GM23338 (cell line): Measurements from ENCODE around the gene TOR1AIP2. TPM values are rescaled to one million over a fixed set of nuclear protein-coding genes. Genes with fewer than 3 reads are reported as not detected.

Experiments
- ATAC-seq: fragments of 200-7000 bp; cut with Tn5 transposase; 3 replicates; pipeline ENCODE4 v1.9.1; 2020
- DNase-seq: peaks from one replicate; pipeline ENCODE4 v3.0.0-alpha.2; 2015; ENCODE audit warnings: low spot score
- H2AFZ ChIP-seq: fragments of 200-600 bp; sonication (generic); 2 replicates; pipeline ENCODE4 v1.8.0; 2016; ENCODE audit warnings: antibody characterized with exemption, mild to moderate bottlenecking, moderate library complexity
- H3F3A ChIP-seq: fragments of 200-600 bp; sonication (generic); replicated peaks from 2 replicates; pipeline ENCODE4 v1.8.0; 2017; ENCODE audit warnings: antibody characterized with exemption, mixed run types, low read depth
- H3K27ac ChIP-seq: fragments of 200-600 bp; sonication (generic); 2 replicates; pipeline ENCODE4 v1.6.1; 2016; ENCODE audit warnings: low read depth
- H3K27me3 ChIP-seq: fragments of 200-600 bp; sonication (generic); 2 replicates; pipeline ENCODE4 v1.8.0; 2016; ENCODE audit warnings: mild to moderate bottlenecking, mixed run types, moderate library complexity; ENCODE audit not compliant: insufficient read depth
- H3K36me3 ChIP-seq: fragments of 200-600 bp; sonication (generic); 2 replicates; pipeline ENCODE4 v1.8.0; 2016; ENCODE audit warnings: mild to moderate bottlenecking; ENCODE audit not compliant: insufficient read depth
- H3K4me1 ChIP-seq: fragments of 200-600 bp; sonication (generic); 2 replicates; pipeline ENCODE4 v1.8.0; 2016; ENCODE audit warnings: mild to moderate bottlenecking, moderate library complexity; ENCODE audit not compliant: insufficient read depth
- H3K4me2 ChIP-seq: fragments of 200-600 bp; sonication (generic); 2 replicates; pipeline ENCODE4 v1.7.1; 2017; ENCODE audit warnings: mixed run types
- H3K4me3 ChIP-seq: fragments of 200-600 bp; sonication (generic); 2 replicates; pipeline ENCODE4 v1.6.1; 2016; ENCODE audit warnings: mixed run types
- H3K79me2 ChIP-seq: fragments of 200-600 bp; sonication (generic); replicated peaks from 2 replicates; pipeline ENCODE4 v1.8.0; 2017; ENCODE audit warnings: mild to moderate bottlenecking; ENCODE audit not compliant: insufficient read depth
- H3K9me2 ChIP-seq: fragments of 200-600 bp; sonication (generic); 2 replicates; pipeline ENCODE4 v1.8.0; 2017; ENCODE audit not compliant: insufficient read depth
- H4K20me1 ChIP-seq: fragments of 200-600 bp; sonication (generic); replicated peaks from 2 replicates; pipeline ENCODE4 v1.8.0; 2017; ENCODE audit warnings: mild to moderate bottlenecking; ENCODE audit not compliant: insufficient read depth
- H3K27ac Mint-ChIP-seq: 2 replicates; pipeline ENCODE4 v1.8.0; 2020; ENCODE audit warnings: inconsistent platforms, mild to moderate bottlenecking, moderate library complexity, mixed read lengths
- H3K27me3 Mint-ChIP-seq: 3 replicates; pipeline ENCODE4 v1.8.0; 2022; ENCODE audit warnings: low read depth, mild to moderate bottlenecking, moderate library complexity, mixed read lengths, inconsistent platforms; ENCODE audit not compliant: insufficient read depth, poor library complexity
- H3K36me3 Mint-ChIP-seq: 3 replicates; pipeline ENCODE4 v1.8.0; 2021; ENCODE audit warnings: low read depth, mild to moderate bottlenecking, inconsistent platforms, moderate library complexity, mixed read lengths
- H3K4me1 Mint-ChIP-seq: 3 replicates; pipeline ENCODE4 v1.8.0; 2020; ENCODE audit warnings: mild to moderate bottlenecking, inconsistent platforms, mixed read lengths
- H3K4me3 Mint-ChIP-seq: 3 replicates; pipeline ENCODE4 v1.8.0; 2021; ENCODE audit warnings: moderate library complexity, mild to moderate bottlenecking, inconsistent platforms, mixed read lengths
- H3K9me3 Mint-ChIP-seq: 3 replicates; pipeline ENCODE4 v1.8.0; 2020; ENCODE audit warnings: moderate library complexity, mild to moderate bottlenecking, inconsistent platforms, mixed read lengths
- CREB1 ChIP-seq: fragments of 250-450 bp; sonication (Bioruptor Pico); IDR thresholded peaks from 2 replicates; pipeline ENCODE4 v1.5.0; 2020; ENCODE audit warnings: low read depth, mild to moderate bottlenecking, moderate library complexity
- CTCF ChIP-seq, 2 experiments: fragments of 200-600 bp in 1 of 2; sonication (generic) in 1 of 2; conservative IDR thresholded peaks; 2 replicates each; pipeline versions ENCODE4 v1.5.1 to v1.6.1; 2016 to 2017; ENCODE audit warnings: antibody characterized with exemption in 2 of 2, low read depth in 2 of 2, mild to moderate bottlenecking in 2 of 2, moderate library complexity in 1 of 2
- ETS1 ChIP-seq: IDR thresholded peaks from 2 replicates; pipeline ENCODE4 v1.6.1; 2016; ENCODE audit warnings: antibody characterized with exemption
- EZH2 ChIP-seq: fragments of 200-600 bp; sonication (generic); IDR thresholded peaks from one replicate; pipeline ENCODE4 v1.8.0; 2017; ENCODE audit warnings: antibody characterized with exemption, mild to moderate bottlenecking, low read depth; ENCODE audit not compliant: unreplicated experiment
- EZH2phosphoT487 ChIP-seq: fragments of 200-600 bp; sonication (generic); IDR thresholded peaks from one replicate; pipeline ENCODE4 v1.8.1; 2018; ENCODE audit warnings: antibody characterized with exemption; ENCODE audit not compliant: unreplicated experiment
- JUNB ChIP-seq: IDR thresholded peaks from one replicate; pipeline ENCODE4 v1.6.1; 2016; ENCODE audit warnings: antibody characterized with exemption; ENCODE audit not compliant: unreplicated experiment
- NANOG ChIP-seq: IDR thresholded peaks from 2 replicates; pipeline ENCODE4 v1.6.1; 2016; ENCODE audit warnings: antibody characterized with exemption, borderline replicate concordance
- POLR2AphosphoS5 ChIP-seq: IDR thresholded peaks from 2 replicates; pipeline ENCODE4 v1.6.1; 2016; ENCODE audit warnings: antibody characterized with exemption, low read depth
- STAT1 ChIP-seq: IDR thresholded peaks from one replicate; pipeline ENCODE4 v1.6.1; 2016; ENCODE audit warnings: antibody characterized with exemption; ENCODE audit not compliant: unreplicated experiment
- ZNF114 ChIP-seq: fragments of 250-450 bp; sonication (Bioruptor Pico); IDR thresholded peaks from 2 replicates; pipeline ENCODE4 v1.5.0; 2020; ENCODE audit warnings: mild to moderate bottlenecking, moderate library complexity
- ZNF462 ChIP-seq: fragments of 250-450 bp; sonication (Bioruptor Pico); IDR thresholded peaks from 2 replicates; pipeline ENCODE4 v1.5.0; 2020; ENCODE audit warnings: mild to moderate bottlenecking, moderate library complexity
- polyA plus RNA-seq: library from polyadenylated mRNA; unstranded; fragments of >200 nt; fragmentation: Nextera tagmentation; extraction: Ambion mirVana; gene quantifications from 2 replicates; pipeline ENCODE4 v1.2.1, GENCODE V29; 2016
- total RNA-seq: library from RNA; depleted of rRNA; stranded (reverse); fragments of >200 nt; shearing (Covaris generic); gene quantifications from 2 replicates; pipeline ENCODE4 v1.2.3, GENCODE V29; 2014

The TOR1AIP2 gene
- total and polyA plus RNA-seq, 2 experiments from 2014 or later: 21.1 to 81.3 TPM

GRCh38 chr1:179816196-179816960 lies 61.2 kb downstream of the TOR1AIP2 start:
- Mint-ChIP-seq H3K36me3 (no peaks in the 10 kb centered on the region), H3K27ac (no peak overlapping the region), H3K27me3 (peaks cover 36% of the 10 kb centered on the region), H3K4me1 (peaks cover 12% of the 10 kb centered on the region), H3K9me3 (no peaks in the 10 kb centered on the region), H3K4me3 (peak overlapping the region; percentile 90)
- H3K4me2 ChIP-seq: no peak overlapping the region
- peak; percentile 34 for DNase-seq
- H3K9me2 ChIP-seq: no peaks in the 10 kb centered on the region
- no peak overlapping the region for H3K27ac ChIP-seq
- TF ChIP-seq CTCF (conservative IDR thresholded peaks at IDR 0.05; ENCODE audit: low read depth in 2 of 2) (peak in 1 of 2 experiments; percentile 13; a peak in 1 of 4 replicates), EZH2 (no peak)
- H4K20me1 ChIP-seq: no peaks in the 10 kb centered on the region
- H3K4me3 ChIP-seq: 0 out of 2 replicates have a peak overlapping the region, but pooled peaks have one; percentile 77
- H3K4me1 ChIP-seq: peaks cover 7% of the 10 kb centered on the region; the same call in 1 of the 2 replicates
- H2AFZ ChIP-seq: peak overlapping the region; percentile 99; the same call in 1 of the 2 replicates
- no peaks in the 10 kb centered on the region for H3K79me2 ChIP-seq
- peak; percentile 11 for ATAC-seq
- peaks cover 14% of the 10 kb centered on the region; the same call in 1 of the 2 replicates for H3K27me3 ChIP-seq
- no peaks in the 10 kb centered on the region for H3K36me3 ChIP-seq
- H3F3A ChIP-seq: 0 out of 2 replicates have a peak, but pooled peaks cover 4% of the 10 kb centered on the region

- Mint-ChIP-seq H3K4me1 (peaks cover 12% of the 10 kb centered on the region), H3K4me3 (peak overlapping the region; percentile 90), H3K27ac (no peak overlapping the region), H3K9me3 (no peaks in the 10 kb centered on the region), H3K27me3 (peaks cover 37% of the 10 kb centered on the region), H3K36me3 (no peaks in the 10 kb centered on the region)
- peak overlapping the region; percentile 77 for H3K4me3 ChIP-seq
- H3K79me2 ChIP-seq: no peaks in the 10 kb centered on the region
- no peaks in the 10 kb centered on the region for H3K36me3 ChIP-seq
- no peak for DNase-seq
- no peaks in the 10 kb centered on the region for H4K20me1 ChIP-seq
- H3K4me1 ChIP-seq: peaks cover 7% of the 10 kb centered on the region; the same call in 1 of the 2 replicates
- peak overlapping the region; percentile 99 for H2AFZ ChIP-seq
- H3K9me2 ChIP-seq: no peaks in the 10 kb centered on the region
- H3F3A ChIP-seq: 0 out of 2 replicates have a peak, but pooled peaks cover 4% of the 10 kb centered on the region
- peak overlapping the region; percentile 78 for H3K4me2 ChIP-seq
- no peak overlapping the region for H3K27ac ChIP-seq
- H3K27me3 ChIP-seq: peaks cover 14% of the 10 kb centered on the region; the same call in 1 of the 2 replicates
- no peak for ATAC-seq
- TF ChIP-seq ZNF462 (no peak), EZH2phosphoT487 (no peak), NANOG (no peak), CREB1 (CRISPR knock-in tag) (no peak), ZNF114 (CRISPR knock-in tag) (no peak), POLR2AphosphoS5 (no peak), ETS1 (no peak), STAT1 (no peak), JUNB (no peak)
Observed at GRCh38 chr1:179815641-179816040, 62.0 kb downstream of the TOR1AIP2 start.
